Mesendoderm (in vitro differentiated cells): ENCODE measurements around the gene MZF1.
"Not testable (repeated sequence)": the region's sequence is repeated elsewhere in the genome, so short reads cannot be mapped to it uniquely, and the experiment has no call there.

Experiments
- DNase-seq: peaks from one replicate; pipeline ENCODE4 v3.0.0; 2013
- H2AK5ac ChIP-seq: 2 replicates; pipeline ENCODE4 v1.6.1; 2013; ENCODE audit warnings: low read length, inconsistent platforms
- H2BK120ac ChIP-seq: 2 replicates; pipeline ENCODE4 v1.6.1; 2013; ENCODE audit warnings: low read depth, mild to moderate bottlenecking, low read length, moderate library complexity, mixed read lengths
- H2BK15ac ChIP-seq: replicated peaks from 2 replicates; pipeline ENCODE4 v1.6.1; 2013; ENCODE audit warnings: low read depth, mild to moderate bottlenecking, moderate library complexity
- H2BK5ac ChIP-seq: 2 replicates; pipeline ENCODE4 v1.6.1; 2013; ENCODE audit warnings: low read length, inconsistent platforms
- H3K18ac ChIP-seq: 2 replicates; pipeline ENCODE4 v1.6.1; 2013; ENCODE audit warnings: mild to moderate bottlenecking, low read length, mixed read lengths
- H3K23ac ChIP-seq: one replicate; pipeline ENCODE4 v1.6.1; 2013; ENCODE audit warnings: low read length
- H3K27ac ChIP-seq: 2 replicates; pipeline ENCODE4 v1.5.1; 2013; ENCODE audit warnings: low read depth, mild to moderate bottlenecking, inconsistent platforms, low read length, moderate library complexity
- H3K27me3 ChIP-seq: 2 replicates; pipeline ENCODE4 v1.6.1; 2013; ENCODE audit warnings: low read length, control low read depth, mild to moderate bottlenecking, inconsistent platforms; ENCODE audit not compliant: insufficient read depth, poor library complexity
- H3K36me3 ChIP-seq: 2 replicates; pipeline ENCODE4 v1.6.1; 2013; ENCODE audit warnings: low read length, inconsistent platforms; ENCODE audit not compliant: control insufficient read depth, insufficient read depth
- H3K4ac ChIP-seq: one replicate; pipeline ENCODE4 v1.6.1; 2013; ENCODE audit warnings: low read depth, mild to moderate bottlenecking, low read length, moderate library complexity
- H3K4me1 ChIP-seq: 2 replicates; pipeline ENCODE4 v1.6.1; 2013; ENCODE audit warnings: low read depth, low read length, inconsistent platforms; ENCODE audit not compliant: control insufficient read depth
- H3K4me2 ChIP-seq: 2 replicates; pipeline ENCODE4 v1.6.1; 2013; ENCODE audit warnings: low read length
- H3K4me3 ChIP-seq: 2 replicates; pipeline ENCODE4 v1.5.1; 2013; ENCODE audit warnings: mild to moderate bottlenecking, low read length
- H3K56ac ChIP-seq: one replicate; pipeline ENCODE4 v1.6.1; 2013; ENCODE audit warnings: low read length
- H3K79me1 ChIP-seq: 2 replicates; pipeline ENCODE4 v1.6.1; 2013; ENCODE audit warnings: low read length, inconsistent platforms
- H3K79me2 ChIP-seq: 2 replicates; pipeline ENCODE4 v1.6.1; 2013; ENCODE audit warnings: mild to moderate bottlenecking, low read length; ENCODE audit not compliant: control insufficient read depth, insufficient read depth
- H3K9ac ChIP-seq: 2 replicates; pipeline ENCODE4 v1.6.1; 2013; ENCODE audit warnings: low read length, inconsistent platforms
- H4K5ac ChIP-seq: one replicate; pipeline ENCODE4 v1.6.1; 2013; ENCODE audit warnings: low read length
- H4K8ac ChIP-seq: one replicate; pipeline ENCODE4 v1.6.1; 2013; ENCODE audit warnings: low read depth, mild to moderate bottlenecking, control low read depth, low read length, moderate library complexity
- WGBS: extraction: QIAGEN DNeasy Blood & Tissue Kit; methylation state at CpG from one replicate; pipeline ENCODE4 v1.1.7; 2013; ENCODE audit warnings: low lambda C conversion rate, missing lambda C conversion rate; ENCODE audit not compliant: insufficient coverage; ENCODE audit errors: extremely low coverage; 5-methylcytosine and 5-hydroxymethylcytosine counted together

Gene MZF1

GRCh38 chr19:58543826-58544590 is 29.1 kb downstream of the MZF1 start, which contains the start of gene TRIM28:
TSS of gene TRIM28 (plus strand) at chr19:58544064. CDS start at chr19:58544758, 694 bp downstream.
- peak within 1 kb of the TSS; percentile 99 for H3K27ac ChIP-seq

GRCh38 chr19:58542641-58543372 is 30.3 kb downstream of the MZF1 start:
- H2BK120ac ChIP-seq, H2BK15ac ChIP-seq, H3K27me3 ChIP-seq, H3K4ac ChIP-seq, H3K4me2 ChIP-seq, H3K18ac ChIP-seq, H4K8ac ChIP-seq, H3K4me3 ChIP-seq, H3K79me1 ChIP-seq, H2BK5ac ChIP-seq, DNase-seq, H3K23ac ChIP-seq, H4K5ac ChIP-seq, H3K4me1 ChIP-seq, H3K27ac ChIP-seq, H3K9ac ChIP-seq, H3K36me3 ChIP-seq: not testable (repeated sequence)
- Histone ChIP-seq H2AK5ac (peak overlapping the region; percentile 22), H3K79me2 (peaks cover 32% of the 10 kb centered on the region), H3K56ac (peak overlapping the region; percentile 96)
- WGBS = no CpG with 5 or more reads among the region's 18 CpGs

More at GRCh38 chr19:58543826-58544590, 29.1 kb downstream of the MZF1 start, which contains the start of gene TRIM28:
- H4K8ac ChIP-seq = peak within 1 kb of the TSS; percentile 98
- peak within 1 kb of the TSS; percentile 28 for H3K4ac ChIP-seq
- DNase-seq = peak; percentile 100
- H2BK120ac ChIP-seq = no peak within 1 kb of the TSS
- H2AK5ac ChIP-seq = peak within 1 kb of the TSS; percentile 69
- peak within 1 kb of the TSS; percentile 86 for H3K4me2 ChIP-seq
- H3K18ac ChIP-seq = peak within 1 kb of the TSS; percentile 85
- H3K4me3 ChIP-seq = peak within 1 kb of the TSS; percentile 99
- H3K79me2 ChIP-seq = peaks cover 43% of the 10 kb centered on the region
- H3K36me3 ChIP-seq = peaks cover 19% of the 10 kb centered on the region
- peaks cover 18% of the 10 kb centered on the region for H3K79me1 ChIP-seq
- H3K27me3 ChIP-seq = no peaks in the 10 kb centered on the region
- H3K23ac ChIP-seq = peak within 1 kb of the TSS; percentile 94
- peak within 1 kb of the TSS; percentile 84 for H2BK5ac ChIP-seq
- H4K5ac ChIP-seq = no peak within 1 kb of the TSS
- peaks cover 8% of the 10 kb centered on the region for H3K4me1 ChIP-seq
- H3K9ac ChIP-seq = peak within 1 kb of the TSS; percentile 100
- WGBS = no CpG with 5 or more reads among the region's 73 CpGs
- peak within 1 kb of the TSS; percentile 99 for H3K56ac ChIP-seq
- H2BK15ac ChIP-seq = no peak within 1 kb of the TSS

- not testable (repeated sequence) for DNase-seq, H3K4me2 ChIP-seq, H3K27ac ChIP-seq, H3K27me3 ChIP-seq, H3K18ac ChIP-seq, H3K79me2 ChIP-seq, H3K36me3 ChIP-seq, H3K23ac ChIP-seq, H2BK5ac ChIP-seq, H2BK15ac ChIP-seq, H3K9ac ChIP-seq, H3K4ac ChIP-seq, H2BK120ac ChIP-seq, H3K4me1 ChIP-seq, H4K8ac ChIP-seq, H4K5ac ChIP-seq, H3K79me1 ChIP-seq, H3K4me3 ChIP-seq
- Histone ChIP-seq H2AK5ac (peak overlapping the region; percentile 97), H3K56ac (peak overlapping the region; percentile 73)
These were observed 34.0 kb downstream of the MZF1 start for GRCh38 chr19:58539169-58539559.

GRCh38 chr19:58538257-58539168 is 34.6 kb downstream of the MZF1 start:
- H2BK5ac ChIP-seq = peak overlapping the region; percentile 80
- H3K36me3 ChIP-seq = no peaks in the 10 kb centered on the region
- H2BK120ac ChIP-seq = no peak overlapping the region
- no peak overlapping the region for H3K23ac ChIP-seq
- no peaks in the 10 kb centered on the region for H3K79me2 ChIP-seq
- H3K4me2 ChIP-seq = peak overlapping the region; percentile 78
- DNase-seq = peak; percentile 94
- peak overlapping the region; percentile 94 for H3K56ac ChIP-seq
- no peak overlapping the region for H3K4me3 ChIP-seq
- H3K79me1 ChIP-seq = no peaks in the 10 kb centered on the region
- no peaks in the 10 kb centered on the region for H3K4me1 ChIP-seq
- H3K18ac ChIP-seq = peak overlapping the region; percentile 81
- H2AK5ac ChIP-seq = peak overlapping the region; percentile 90
- H4K8ac ChIP-seq = peak overlapping the region; percentile 57
- peak overlapping the region; percentile 86 for H3K27ac ChIP-seq
- H2BK15ac ChIP-seq = no peak overlapping the region
- peak overlapping the region; percentile 75 for H3K4ac ChIP-seq
- no peak overlapping the region for H4K5ac ChIP-seq
- WGBS = no CpG with 5 or more reads among the region's 55 CpGs
- H3K27me3 ChIP-seq = no peaks in the 10 kb centered on the region
- peak overlapping the region; percentile 84 for H3K9ac ChIP-seq

- DNase-seq = no peak
These were observed 36.0 kb downstream of the MZF1 start for GRCh38 chr19:58536852-58537798.

More at GRCh38 chr19:58536852-58537798, 36.0 kb downstream of the MZF1 start:
- no peak overlapping the region for H3K27ac ChIP-seq
- no peaks in the 10 kb centered on the region for H3K36me3 ChIP-seq
- no peak overlapping the region for H3K4ac ChIP-seq
- no peak overlapping the region for H2BK120ac ChIP-seq
- H3K79me2 ChIP-seq = no peaks in the 10 kb centered on the region
- peak overlapping the region; percentile 70 for H3K9ac ChIP-seq
- no peak overlapping the region for H4K5ac ChIP-seq
- no peak overlapping the region for H3K23ac ChIP-seq
- H3K4me3 ChIP-seq = no peak overlapping the region
- H4K8ac ChIP-seq = no peak overlapping the region
- no peak overlapping the region for H2BK15ac ChIP-seq
- no peak overlapping the region for H3K18ac ChIP-seq
- H2AK5ac ChIP-seq = no peak overlapping the region
- H3K4me2 ChIP-seq = no peak overlapping the region
- no peaks in the 10 kb centered on the region for H3K4me1 ChIP-seq
- no peaks in the 10 kb centered on the region for H3K27me3 ChIP-seq
- WGBS = no CpG with 5 or more reads among the region's 8 CpGs
- H2BK5ac ChIP-seq = no peak overlapping the region
- H3K79me1 ChIP-seq = no peaks in the 10 kb centered on the region
- H3K56ac ChIP-seq = peak overlapping the region; percentile 72
